Breast epithelium (tissue), 4 donors: Measurements from ENCODE around the gene PSMB1. TPM values are rescaled to one million over a fixed set of nuclear protein-coding genes. Genes with fewer than 3 reads are reported as not detected.

Experiments used
- DNase-seq, 2 donors: peaks; one replicate each; pipeline ENCODE4 v3.0.0-alpha.2; 2019; ENCODE audit warnings: low spot score in 2 of 2
- H3K27ac ChIP-seq, 2 donors: fragments of 200-600 bp; sonication (generic) in 1 of 2; one replicate each; pipeline ENCODE4 v1.5.1; 2016 to 2019; ENCODE audit warnings: mild to moderate bottlenecking in 1 of 2
- H3K27me3 ChIP-seq, 2 donors: fragments of 200-600 bp; sonication (generic) in 1 of 2; one replicate each; pipeline versions ENCODE4 v1.5.1 to v1.6.0; 2017 to 2019; ENCODE audit warnings: control low read depth in 1 of 2, mild to moderate bottlenecking in 1 of 2
- H3K36me3 ChIP-seq: fragments of 200-600 bp; one replicate; pipeline ENCODE4 v1.5.1; 2019
- H3K4me1 ChIP-seq, 2 donors: fragments of 200-600 bp; sonication (generic); one replicate each; pipeline ENCODE4 v1.5.1; 2016 to 2019; ENCODE audit warnings: control low read depth in 1 of 2
- H3K4me3 ChIP-seq, 3 donors: fragments of 200-600 bp; sonication (generic); 1 replicate in 2 of 3; 2 replicates in 1 of 3; pipeline ENCODE4 v1.5.1; 2016 to 2019; ENCODE audit warnings: mild to moderate bottlenecking in 3 of 3, moderate library complexity in 2 of 3
- H3K9me3 ChIP-seq, 2 donors: fragments of 200-600 bp; sonication (generic) in 1 of 2; one replicate each; pipeline ENCODE4 v1.5.1; 2016 to 2019; ENCODE audit warnings: control low read depth in 1 of 2
- POLR2A ChIP-seq: fragments of 450-650 bp; IDR thresholded peaks from one replicate; pipeline ENCODE4 v1.6.1; 2016; ENCODE audit warnings: antibody characterized with exemption, mild to moderate bottlenecking, moderate library complexity
- POLR2AphosphoS5 ChIP-seq, 3 donors: sonication (generic); formaldehyde crosslinking; IDR thresholded peaks; one replicate each; pipeline ENCODE4 v1.6.1; 2017; ENCODE audit warnings: antibody characterized with exemption in 3 of 3
- intact Hi-C: fragments of 100-400 bp; cut with DNase I; formaldehyde crosslinking; loops from one replicate; pipeline ENCODE4 v1.15.1; 2023; ENCODE audit warnings: low total_unique reads
- total RNA-seq, 3 donors: library from RNA; depleted of rRNA; stranded (reverse); fragments of >200 nt; gene quantifications; one replicate each; pipeline ENCODE4 v1.1.0, GENCODE V29; 2016
- TF ChIP-seq, protein P1 (sequence below), 3 donors: fragments of 450-650 bp; IDR thresholded peaks; one replicate each; pipeline ENCODE4 v1.5.1; 2016 to 2017; ENCODE audit warnings: antibody characterized with exemption in 3 of 3, mild to moderate bottlenecking in 3 of 3, moderate library complexity in 3 of 3

Gene PSMB1
- total RNA-seq, 3 donors from 2014 or later = 190 to 281 (median 214) TPM

DNA sequence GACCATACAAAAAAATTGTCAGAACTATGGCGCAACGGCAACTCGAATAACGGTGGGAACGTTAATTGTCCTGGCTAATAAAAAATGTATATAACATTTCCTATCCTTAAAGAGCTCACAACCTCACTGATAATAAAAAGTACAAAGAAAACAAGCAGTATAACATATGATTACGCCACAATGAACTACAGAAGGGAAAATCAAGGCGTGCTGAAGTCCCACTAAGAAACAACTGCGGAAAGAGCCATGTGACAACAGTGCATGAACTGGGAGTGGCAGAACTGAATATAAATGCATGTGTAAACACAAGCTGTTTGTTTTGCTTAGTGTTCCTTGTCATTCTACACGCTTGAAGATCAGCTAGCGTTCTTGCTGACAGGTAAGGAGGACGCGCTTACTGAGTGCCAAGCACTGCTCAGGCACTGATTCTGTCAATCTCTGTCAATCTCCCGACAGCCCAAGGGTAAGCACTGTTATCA is 466 bp upstream of the PSMB1 start:
- no peak for DNase-seq
- no peaks in the 10 kb centered on the region for H3K27me3 ChIP-seq
- peaks cover 7 to 29% of the 10 kb centered on the region in 2 donors for H3K4me1 ChIP-seq
- intact Hi-C loops = no loop called here
- TF ChIP-seq, protein P1, sequence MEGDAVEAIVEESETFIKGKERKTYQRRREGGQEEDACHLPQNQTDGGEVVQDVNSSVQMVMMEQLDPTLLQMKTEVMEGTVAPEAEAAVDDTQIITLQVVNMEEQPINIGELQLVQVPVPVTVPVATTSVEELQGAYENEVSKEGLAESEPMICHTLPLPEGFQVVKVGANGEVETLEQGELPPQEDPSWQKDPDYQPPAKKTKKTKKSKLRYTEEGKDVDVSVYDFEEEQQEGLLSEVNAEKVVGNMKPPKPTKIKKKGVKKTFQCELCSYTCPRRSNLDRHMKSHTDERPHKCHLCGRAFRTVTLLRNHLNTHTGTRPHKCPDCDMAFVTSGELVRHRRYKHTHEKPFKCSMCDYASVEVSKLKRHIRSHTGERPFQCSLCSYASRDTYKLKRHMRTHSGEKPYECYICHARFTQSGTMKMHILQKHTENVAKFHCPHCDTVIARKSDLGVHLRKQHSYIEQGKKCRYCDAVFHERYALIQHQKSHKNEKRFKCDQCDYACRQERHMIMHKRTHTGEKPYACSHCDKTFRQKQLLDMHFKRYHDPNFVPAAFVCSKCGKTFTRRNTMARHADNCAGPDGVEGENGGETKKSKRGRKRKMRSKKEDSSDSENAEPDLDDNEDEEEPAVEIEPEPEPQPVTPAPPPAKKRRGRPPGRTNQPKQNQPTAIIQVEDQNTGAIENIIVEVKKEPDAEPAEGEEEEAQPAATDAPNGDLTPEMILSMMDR (IDR thresholded peaks at IDR 0.05) = no peak
- TF ChIP-seq POLR2A (no peak), POLR2AphosphoS5 (IDR thresholded peaks at IDR 0.05) (no peak)
- peak overlapping the region; percentile 79 to 98 (median 95) for H3K4me3 ChIP-seq
- H3K9me3 ChIP-seq = no peaks in the 10 kb centered on the region
- H3K36me3 ChIP-seq = no peaks in the 10 kb centered on the region
- peak overlapping the region; percentile 93 to 98 for H3K27ac ChIP-seq

GRCh38 chr6:170545405-170545804 is 7.7 kb downstream of the PSMB1 start:
- no peak overlapping the region for H3K27ac ChIP-seq
- intact Hi-C loops = no loop called here
- DNase-seq = no peak
- H3K9me3 ChIP-seq = no peaks in the 10 kb centered on the region
- H3K36me3 ChIP-seq = no peaks in the 10 kb centered on the region
- peaks cover 0 to 4% of the 10 kb centered on the region in 2 donors for H3K4me1 ChIP-seq
- TF ChIP-seq, protein P1 (IDR thresholded peaks at IDR 0.05) = no peak
- no peak for TF ChIP-seq POLR2AphosphoS5 (IDR thresholded peaks at IDR 0.05)
- no peak overlapping the region for H3K4me3 ChIP-seq
- no peaks in the 10 kb centered on the region for H3K27me3 ChIP-seq

- Histone ChIP-seq H3K4me3 (no peak overlapping the region), H3K36me3 (no peaks in the 10 kb centered on the region), H3K4me1 (no peaks in the 10 kb centered on the region), H3K9me3 (no peaks in the 10 kb centered on the region), H3K27ac (peak overlapping the region in 1 of 2 donors; percentile 33), H3K27me3 (no peaks in the 10 kb centered on the region)
- TF ChIP-seq, protein P1 (IDR thresholded peaks at IDR 0.05) = no peak
- TF ChIP-seq POLR2A (no peak), POLR2AphosphoS5 (IDR thresholded peaks at IDR 0.05) (no peak)
- no peak for DNase-seq
- intact Hi-C loops = no loop called here
These were observed 10.9 kb downstream of the PSMB1 start for GRCh38 chr6:170542031-170542719.

GRCh38 chr6:170537329-170537728 is 15.8 kb downstream of the PSMB1 start:
- Histone ChIP-seq H3K36me3 (peaks cover 8% of the 10 kb centered on the region), H3K9me3 (no peaks in the 10 kb centered on the region), H3K4me1 (no peaks in the 10 kb centered on the region), H3K27me3 (no peaks in the 10 kb centered on the region), H3K4me3 (no peak overlapping the region), H3K27ac (no peak overlapping the region)
- no peak for DNase-seq
- intact Hi-C loops = no loop called here
- TF ChIP-seq POLR2A (no peak), POLR2AphosphoS5 (IDR thresholded peaks at IDR 0.05) (no peak)
- TF ChIP-seq, protein P1 (IDR thresholded peaks at IDR 0.05) = no peak

- no peaks in the 10 kb centered on the region for H3K27me3 ChIP-seq
- no peaks in the 10 kb centered on the region for H3K9me3 ChIP-seq
- H3K4me3 ChIP-seq = no peak overlapping the region
- H3K27ac ChIP-seq = no peak overlapping the region
- no peak for DNase-seq
- no peaks in the 10 kb centered on the region for H3K4me1 ChIP-seq
- H3K36me3 ChIP-seq = peaks cover 8% of the 10 kb centered on the region
- TF ChIP-seq, protein P1 (IDR thresholded peaks at IDR 0.05) = no peak
- TF ChIP-seq POLR2A (no peak), POLR2AphosphoS5 (IDR thresholded peaks at IDR 0.05) (no peak)
- intact Hi-C loops = no loop called here
These were observed 16.4 kb downstream of the PSMB1 start for GRCh38 chr6:170536671-170537070.
